OCI-LY7 (cell line): Measurements from ENCODE around the gene ACE. TPM values are rescaled to one million over a fixed set of nuclear protein-coding genes. Genes with fewer than 3 reads are reported as not detected.

Source experiments
- BruUV-seq: library from RNA; stranded (reverse); fragments of 400-500 nt; replicated peaks from 2 replicates; lab custom pipeline; 2021; lab: Mats Ljungman, UMichigan
- CTCF ChIA-PET: fragments of 300-600 bp; sonication (Branson Sonifier 250); formaldehyde crosslinking; loops from one replicate; lab custom pipeline; 2022; ENCODE audit warnings: antibody characterized with exemption; ENCODE audit not compliant: unreplicated experiment; lab: Charles Lee
- POLR2A ChIA-PET: fragments of 300-600 bp; sonication (Branson Sonifier 250); formaldehyde crosslinking; loops from one replicate; lab custom pipeline; 2022; ENCODE audit warnings: antibody characterized with exemption; lab: Charles Lee
- DNase-seq: peaks from one replicate; pipeline ENCODE4 v3.0.0-alpha.2; 2015; ENCODE audit warnings: low spot score
- H2AFZ ChIP-seq: fragments of 200-600 bp; sonication (generic), shearing (Covaris generic); 2 replicates; pipeline ENCODE4 v1.6.1; 2014; ENCODE audit warnings: mild to moderate bottlenecking, antibody characterized with exemption, low read length, moderate library complexity
- H3K27ac ChIP-seq: fragments of 200-600 bp; sonication (generic); 2 replicates; pipeline ENCODE4 v1.5.1; 2014; ENCODE audit warnings: mixed run types, low read depth, mild to moderate bottlenecking, moderate library complexity, low read length, inconsistent platforms; ENCODE audit not compliant: poor library complexity, severe bottlenecking
- H3K36me3 ChIP-seq: fragments of 200-600 bp; sonication (generic); 2 replicates; pipeline ENCODE4 v1.6.1; 2014; ENCODE audit warnings: mild to moderate bottlenecking, antibody characterized with exemption, low read length, moderate library complexity, mixed read lengths; ENCODE audit not compliant: insufficient read depth
- H3K4me1 ChIP-seq: fragments of 200-600 bp; sonication (generic); 2 replicates; pipeline ENCODE4 v1.5.1; 2014; ENCODE audit warnings: mild to moderate bottlenecking, low read length; ENCODE audit not compliant: insufficient read depth, poor library complexity, severe bottlenecking
- H3K4me2 ChIP-seq: fragments of 200-600 bp; sonication (generic); 2 replicates; pipeline ENCODE4 v1.6.1; 2014; ENCODE audit warnings: mild to moderate bottlenecking, low read length
- H3K4me3 ChIP-seq: fragments of 200-600 bp; sonication (generic); 2 replicates; pipeline ENCODE4 v1.5.1; 2014; ENCODE audit warnings: mild to moderate bottlenecking, low read depth, low read length; ENCODE audit not compliant: poor library complexity, severe bottlenecking
- H3K79me2 ChIP-seq: fragments of 200-600 bp; sonication (generic); 2 replicates; pipeline ENCODE4 v1.6.1; 2016; ENCODE audit warnings: low read depth, mild to moderate bottlenecking, low read length, moderate library complexity, mixed read lengths; ENCODE audit not compliant: insufficient read depth
- H3K9me2 ChIP-seq: fragments of 200-600 bp; sonication (generic); 2 replicates; pipeline ENCODE4 v1.6.1; 2016; ENCODE audit warnings: mild to moderate bottlenecking, low read length, mixed read lengths; ENCODE audit not compliant: insufficient read depth
- H3K9me3 ChIP-seq: fragments of 200-600 bp; sonication (generic); 2 replicates; pipeline ENCODE4 v1.6.1; 2014; ENCODE audit warnings: mild to moderate bottlenecking, mixed run types, low read length, mixed read lengths
- H4K20me1 ChIP-seq: fragments of 200-600 bp; sonication (generic); 2 replicates; pipeline ENCODE4 v1.6.1; 2014; ENCODE audit warnings: mild to moderate bottlenecking, antibody characterized with exemption, low read length, moderate library complexity, mixed read lengths; ENCODE audit not compliant: insufficient read depth
- CTCF ChIP-seq: fragments of 200-600 bp; sonication (generic); conservative IDR thresholded peaks from 2 replicates; pipeline ENCODE4 v1.5.1; 2014; ENCODE audit warnings: mild to moderate bottlenecking, antibody characterized with exemption, low read length, moderate library complexity, mixed read lengths
- EZH2phosphoT487 ChIP-seq: fragments of 200-600 bp; sonication (generic); IDR thresholded peaks from 2 replicates; pipeline ENCODE4 v1.6.1; 2018; ENCODE audit warnings: low read depth, borderline replicate concordance, mild to moderate bottlenecking, mixed run types, antibody characterized with exemption, low read length, moderate library complexity, mixed read lengths
- intact Hi-C: fragments of 100-400 bp; cut with micrococcal nuclease; formaldehyde crosslinking; loops from one replicate; pipeline ENCODE4 v1.10.0; 2022; ENCODE audit not compliant: unreplicated experiment
- total RNA-seq, 2 experiments: library from RNA; depleted of rRNA in 1 of 2; stranded (reverse); fragments of >200 nt in 1 of 2; shearing (Covaris generic) in 1 of 2; gene quantifications; 2 replicates each; pipeline ENCODE4 v1.2.3, GENCODE V29; 2014 to 2022

Gene ACE
- total RNA-seq, 2 experiments from 2014 or later: 2.3 to 5.1 TPM

GRCh38 chr17:63455417-63455816, 21.4 kb upstream of the ACE start:
- TF ChIP-seq EZH2phosphoT487 (no peak), CTCF (no peak)
- H3K4me3 ChIP-seq: no peak overlapping the region
- POLR2A ChIA-PET: interaction anchor here (0.6 kb wide), 1 partner anchor 1759 kb away, joined by 3 read pairs; no protein-coding TSS in a partner anchor
- no peaks in the 10 kb centered on the region for H4K20me1 ChIP-seq
- DNase-seq: no peak
- H3K9me3 ChIP-seq: no peaks in the 10 kb centered on the region
- no TSS peak for BruUV-seq
- H2AFZ ChIP-seq: no peak overlapping the region
- H3K4me1 ChIP-seq: no peaks in the 10 kb centered on the region
- no peaks in the 10 kb centered on the region for H3K36me3 ChIP-seq
- H3K79me2 ChIP-seq: no peaks in the 10 kb centered on the region
- H3K4me2 ChIP-seq: no peak overlapping the region
- intact Hi-C loops: no loop called here
- H3K9me2 ChIP-seq: no peaks in the 10 kb centered on the region
- H3K27ac ChIP-seq: no peak overlapping the region
- CTCF ChIA-PET: no interaction called here

GRCh38 chr17:63458478-63458877, 18.4 kb upstream of the ACE start:
- no peaks in the 10 kb centered on the region for H4K20me1 ChIP-seq

GRCh38 chr17:63460018-63460417, 16.8 kb upstream of the ACE start:
- intact Hi-C loops: no loop called here
- Histone ChIP-seq H3K79me2 (no peaks in the 10 kb centered on the region), H3K4me3 (no peak overlapping the region), H3K4me1 (peaks cover 21% of the 10 kb centered on the region), H4K20me1 (no peaks in the 10 kb centered on the region), H2AFZ (no peak overlapping the region), H3K36me3 (no peaks in the 10 kb centered on the region), H3K9me3 (no peaks in the 10 kb centered on the region), H3K9me2 (no peaks in the 10 kb centered on the region), H3K4me2 (no peak overlapping the region), H3K27ac (no peak overlapping the region)
- TF ChIP-seq CTCF (no peak), EZH2phosphoT487 (no peak)
- CTCF ChIA-PET: no interaction called here
- POLR2A ChIA-PET: no interaction called here
- no TSS peak for BruUV-seq
- no peak for DNase-seq

More at GRCh38 chr17:63458478-63458877, 18.4 kb upstream of the ACE start:
- DNase-seq: no peak
- Histone ChIP-seq H3K4me3 (no peak overlapping the region), H3K4me2 (no peak overlapping the region), H2AFZ (no peak overlapping the region), H3K9me3 (no peaks in the 10 kb centered on the region), H3K9me2 (no peaks in the 10 kb centered on the region), H3K36me3 (no peaks in the 10 kb centered on the region), H3K79me2 (no peaks in the 10 kb centered on the region), H3K27ac (no peak overlapping the region), H3K4me1 (peaks cover 11% of the 10 kb centered on the region)
- no TSS peak for BruUV-seq
- CTCF ChIA-PET: no interaction called here
- intact Hi-C loops: no loop called here
- POLR2A ChIA-PET: no interaction called here
- TF ChIP-seq CTCF (no peak), EZH2phosphoT487 (no peak)
